Motor neuron (in vitro differentiated cells): ENCODE results near the gene LMNTD1. TPM values are rescaled to one million over a fixed set of nuclear protein-coding genes. Genes with fewer than 3 reads are reported as not detected.

Experiments used
- ATAC-seq, 8 experiments: fragments of 200-7000 bp; cut with Tn5 transposase; replicated peaks in 6 of 8; 2 replicates each; pipeline ENCODE4 v1.8.0; 2021; ENCODE audit warnings: mild to moderate bottlenecking in 8 of 8, moderate library complexity in 8 of 8
- H3K27ac ChIP-seq, 2 donors: fragments of 250-450 bp; sonication (Bioruptor Pico); 2 replicates each; pipeline ENCODE4 v1.9.0; 2021; ENCODE audit warnings: antibody characterized with exemption in 2 of 2, mild to moderate bottlenecking in 2 of 2, moderate library complexity in 1 of 2
- H3K4me1 ChIP-seq, 2 donors: fragments of 250-450 bp; sonication (Bioruptor Pico); replicated peaks in 1 of 2; 2 replicates each; pipeline ENCODE4 v1.6.1; 2021; ENCODE audit warnings: antibody characterized with exemption in 2 of 2, mild to moderate bottlenecking in 2 of 2, moderate library complexity in 1 of 2
- H3K4me3 ChIP-seq, 5 donors: fragments of 250-450 bp; sonication (Bioruptor Pico); 2 replicates each; pipeline ENCODE4 v1.9.0; 2021; ENCODE audit warnings: antibody characterized with exemption in 5 of 5, mild to moderate bottlenecking in 5 of 5, moderate library complexity in 4 of 5
- WGBS, 10 experiments: fragments of 450-650 bp; shearing (Covaris generic); methylation state at CpG; one replicate each; pipeline ENCODE4 v1.0.0; 2022; 5-methylcytosine and 5-hydroxymethylcytosine counted together
- in situ Hi-C, 9 experiments: fragments of 400-800 bp; cut with MboI; loops; one replicate each; pipeline ENCODE4 v1.15.0; 2021; ENCODE audit warnings: low sequenced_read_pairs in 9 of 9, low pct_unique_long_range_greater_than_20kb in 2 of 9; ENCODE audit not compliant: unreplicated experiment in 9 of 9
- total RNA-seq, 8 experiments: library from RNA; unstranded; fragments of 300-600 nt; gene quantifications; 2 replicates each; pipeline versions ENCODE4 v1.2.3 to v1.2.4, GENCODE V29; 2022

Gene LMNTD1
- total RNA-seq, 8 experiments from 2014 or later: 3.5 to 10.2 TPM; not detected in 6

DNA sequence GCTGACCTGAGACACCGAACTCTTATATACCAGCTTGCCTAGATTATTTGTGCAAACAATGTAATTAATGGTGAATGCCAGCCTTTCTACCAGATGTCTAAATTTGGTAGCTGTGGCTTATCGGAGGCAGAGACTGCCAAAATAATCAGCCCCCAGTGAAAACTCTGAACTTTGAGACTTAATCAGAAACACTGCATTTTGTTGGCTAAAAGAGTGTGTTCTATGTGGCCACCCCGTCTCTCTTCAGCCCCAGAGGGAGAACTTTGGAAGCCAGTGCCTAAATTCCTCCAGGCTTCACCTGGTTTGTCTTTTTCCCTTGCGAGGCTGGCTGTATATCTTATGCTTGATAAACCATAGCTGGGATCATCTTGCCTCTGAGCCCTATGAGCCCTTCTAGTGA lies 90.1 kb downstream of the LMNTD1 start:
- Histone ChIP-seq H3K27ac (no peak overlapping the region), H3K4me1 (no peaks in the 10 kb centered on the region), H3K4me3 (no peak overlapping the region)
- WGBS, 10 experiments: 59 to 100% (median 95%) methylated on average over 1 to 4 of the region's 4 CpGs; no CpG with 5 or more reads in 2 of the 10 experiments
- ATAC-seq: no peak
- in situ Hi-C loops: no loop called here

GRCh38 chr12:25459541-25459951 lies 93.5 kb downstream of the LMNTD1 start:
- in situ Hi-C loops: no loop called here
- Histone ChIP-seq H3K4me3 (no peak overlapping the region), H3K27ac (no peak overlapping the region), H3K4me1 (no peaks in the 10 kb centered on the region)
- WGBS, 10 experiments: 20 to 100% (median 95%) methylated on average over 1 to 12 of the region's 13 CpGs; no CpG with 5 or more reads in 3 of the 10 experiments
- ATAC-seq: no peak

DNA sequence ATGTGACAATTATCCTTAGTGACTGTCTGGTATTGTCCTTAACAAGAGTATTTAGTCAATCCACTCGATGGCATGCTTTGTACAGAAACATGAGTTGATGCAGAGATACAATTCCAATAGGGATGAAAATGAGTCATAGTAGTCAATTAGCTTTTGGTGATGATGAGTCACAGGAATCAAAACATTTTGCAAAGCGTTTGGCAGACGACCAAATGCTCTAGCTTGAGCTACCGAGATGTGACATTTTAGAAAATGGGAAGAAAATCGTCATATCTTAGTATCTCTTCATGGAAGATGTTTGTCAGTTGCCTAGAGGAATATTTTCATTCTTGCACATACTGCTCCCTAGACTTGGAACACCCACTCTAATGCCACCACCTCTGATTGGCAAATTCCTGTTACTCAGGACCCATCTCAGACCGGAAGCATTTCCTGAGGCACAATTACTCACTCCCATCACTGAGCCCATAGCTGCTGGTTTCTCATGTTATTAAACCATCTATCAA lies 95.0 kb downstream of the LMNTD1 start:
- 0 to 86% (median 50%) methylated on average over 1 to 6 of the region's 6 CpGs; no CpG with 5 or more reads in 1 of the 10 experiments for WGBS, 10 experiments
- ATAC-seq: peak; percentile 63 to 99 (median 94)
- peak overlapping the region in 1 of 5 donors; percentile 3 for H3K4me3 ChIP-seq
- no peaks in the 10 kb centered on the region for H3K4me1 ChIP-seq
- in situ Hi-C loops: no loop called here
- no peak overlapping the region for H3K27ac ChIP-seq

DNA sequence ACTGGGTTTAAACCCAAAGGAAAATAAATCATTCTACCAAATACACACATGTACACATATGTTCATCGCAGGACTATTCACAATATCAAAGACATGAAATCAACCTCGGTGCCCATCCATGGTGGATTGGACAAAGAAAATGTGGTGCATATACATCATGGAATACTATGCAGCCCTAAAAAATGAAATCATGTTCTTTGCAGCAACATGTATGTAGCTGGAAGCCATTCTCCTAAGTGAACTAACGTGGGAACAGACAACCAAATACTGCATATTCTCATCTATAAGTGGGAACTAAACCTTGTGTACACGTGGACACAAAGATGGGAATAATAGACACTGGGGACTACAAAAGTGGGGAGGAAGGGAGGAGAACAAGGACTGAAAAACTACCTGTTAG lies 96.6 kb downstream of the LMNTD1 start:
- in situ Hi-C loops: no loop called here
- no peak for ATAC-seq
- Histone ChIP-seq H3K27ac (no peak overlapping the region), H3K4me1 (no peaks in the 10 kb centered on the region), H3K4me3 (no peak overlapping the region)
- 69 to 100% (median 85%) methylated on average over 1 to 4 of the region's 4 CpGs; no CpG with 5 or more reads in 1 of the 10 experiments for WGBS, 10 experiments

- Histone ChIP-seq H3K27ac (no peak overlapping the region), H3K4me1 (no peaks in the 10 kb centered on the region), H3K4me3 (no peak overlapping the region)
- in situ Hi-C loops: no loop called here
- ATAC-seq: no peak
- WGBS, 10 experiments: 0 to 90% (median 66%) methylated on average over 1 to 2 of the region's 2 CpGs
These were observed 97.4 kb downstream of the LMNTD1 start for GRCh38 chr12:25455696-25456095.

- no peak overlapping the region for H3K27ac ChIP-seq
- no peak for ATAC-seq
- in situ Hi-C loops: loop anchor here in 3 of 9 experiments (25.0 kb wide), 1 partner anchor 563 kb away; no protein-coding TSS in a partner anchor
- no peak overlapping the region for H3K4me3 ChIP-seq
- H3K4me1 ChIP-seq: no peaks in the 10 kb centered on the region
These were observed 104.1 kb downstream of the LMNTD1 start for GRCh38 chr12:25449007-25449406.

DNA sequence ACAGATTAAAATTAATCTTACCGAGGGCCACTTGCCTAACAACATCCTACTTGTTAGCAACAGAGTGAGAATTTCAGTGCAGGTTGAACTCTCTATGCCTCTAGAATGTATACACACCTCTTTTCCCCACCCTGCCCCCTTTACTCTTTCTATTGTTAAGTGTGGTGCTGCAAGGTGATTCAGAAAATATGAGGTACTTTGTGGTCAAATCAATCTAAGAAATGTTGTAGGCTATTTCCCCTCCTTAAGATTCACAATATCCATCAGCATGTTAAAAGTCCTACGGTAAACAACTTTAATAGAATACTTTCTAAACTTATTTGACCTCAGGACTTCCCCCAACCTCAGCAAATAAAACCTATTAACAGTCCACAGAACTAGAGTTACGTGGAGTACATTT lies 106.0 kb downstream of the LMNTD1 start:
- in situ Hi-C loops: loop anchor here in 3 of 9 experiments (25.0 kb wide), 1 partner anchor 565 kb away; no protein-coding TSS in a partner anchor
- H3K4me3 ChIP-seq: no peak overlapping the region
- no peaks in the 10 kb centered on the region for H3K4me1 ChIP-seq
- no peak for ATAC-seq
- 56 to 100% (median 84%) methylated on average over 1 to 3 of the region's 3 CpGs for WGBS, 10 experiments
- no peak overlapping the region for H3K27ac ChIP-seq

- Histone ChIP-seq H3K4me3 (no peak overlapping the region), H3K27ac (no peak overlapping the region), H3K4me1 (no peaks in the 10 kb centered on the region)
- ATAC-seq: peak in 2 of 8 experiments; percentile 57 to 58
- WGBS, 10 experiments: 80 to 89% (median 88%) methylated on average over 1 of the region's 1 CpG; no CpG with 5 or more reads in 7 of the 10 experiments
- in situ Hi-C loops: loop anchor here in 5 of 9 experiments (10.0 to 25.0 kb wide), 3 partner anchors 116 to 596 kb away; partner anchors contain the start of gene LMNTD1 (in 1 of the 5)
These were observed 114.4 kb downstream of the LMNTD1 start for GRCh38 chr12:25438638-25439037.

DNA sequence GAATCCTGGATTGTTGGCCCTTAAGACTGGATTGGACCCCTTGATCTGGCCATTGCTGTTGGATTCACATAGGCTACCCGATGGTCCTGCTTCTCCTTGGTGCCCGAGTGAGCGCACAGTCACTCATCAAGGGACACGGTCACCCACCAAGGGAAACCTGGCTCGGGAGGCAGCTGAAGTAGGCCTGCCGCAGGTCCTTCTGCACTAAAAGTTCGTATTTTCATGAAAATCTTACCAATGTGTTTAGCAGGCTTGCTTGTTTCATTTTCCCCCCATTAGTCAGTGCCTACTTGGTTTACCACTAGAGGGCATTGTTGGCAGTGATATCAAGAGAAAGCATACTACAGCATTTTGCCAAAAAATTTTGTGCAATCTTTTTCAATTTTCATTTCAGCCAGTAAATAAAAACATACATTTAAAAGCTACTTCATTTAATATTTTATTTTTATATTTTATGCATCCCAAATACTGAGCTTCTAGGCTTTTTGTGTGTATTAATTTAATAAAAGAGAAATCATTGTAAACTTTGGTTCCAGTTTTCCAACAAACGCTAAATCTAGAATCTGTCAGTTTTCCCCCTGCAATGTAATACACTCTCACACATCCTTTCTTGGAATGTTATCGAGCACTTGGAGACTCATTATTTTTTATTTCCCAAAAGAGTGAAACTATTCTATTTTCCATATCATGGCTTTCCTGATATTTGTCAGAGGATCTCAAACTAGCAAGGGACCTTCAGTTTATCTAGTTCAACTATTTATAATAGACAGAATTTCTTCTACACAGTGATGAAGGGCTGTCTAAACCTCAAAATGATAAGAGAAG lies 116.7 kb downstream of the LMNTD1 start:
- no peak overlapping the region for H3K27ac ChIP-seq
- no peak overlapping the region for H3K4me3 ChIP-seq
- in situ Hi-C loops: loop anchor here in 5 of 9 experiments (10.0 to 25.0 kb wide), 3 partner anchors 118 to 598 kb away; partner anchors contain the start of gene LMNTD1 (in 1 of the 5)
- peak; percentile 39 to 93 (median 60) for ATAC-seq
- H3K4me1 ChIP-seq: no peaks in the 10 kb centered on the region
- 15 to 100% (median 39%) methylated on average over 1 to 9 of the region's 9 CpGs for WGBS, 10 experiments

DNA sequence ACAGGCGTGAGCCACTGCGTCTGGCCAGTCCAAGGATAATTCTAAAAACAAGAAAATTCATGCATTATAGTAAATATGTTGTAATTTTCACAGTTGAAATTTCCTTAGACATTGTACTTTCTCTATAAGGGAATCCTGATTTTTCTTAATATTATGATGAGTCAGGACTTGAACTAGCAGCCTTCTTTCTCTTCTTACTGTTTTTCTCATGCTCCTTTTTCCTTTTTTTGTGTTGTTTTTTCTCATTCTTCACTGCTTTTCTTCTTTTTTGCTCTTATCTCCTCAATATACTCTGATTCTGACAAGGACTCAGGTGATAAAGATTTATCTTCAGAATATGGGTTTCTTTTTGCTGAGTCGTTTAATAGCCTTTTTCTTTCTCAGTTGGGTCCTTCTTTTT lies 117.7 kb downstream of the LMNTD1 start:
- WGBS, 10 experiments: 6 to 81% (median 40%) methylated on average over 1 to 3 of the region's 3 CpGs

DNA sequence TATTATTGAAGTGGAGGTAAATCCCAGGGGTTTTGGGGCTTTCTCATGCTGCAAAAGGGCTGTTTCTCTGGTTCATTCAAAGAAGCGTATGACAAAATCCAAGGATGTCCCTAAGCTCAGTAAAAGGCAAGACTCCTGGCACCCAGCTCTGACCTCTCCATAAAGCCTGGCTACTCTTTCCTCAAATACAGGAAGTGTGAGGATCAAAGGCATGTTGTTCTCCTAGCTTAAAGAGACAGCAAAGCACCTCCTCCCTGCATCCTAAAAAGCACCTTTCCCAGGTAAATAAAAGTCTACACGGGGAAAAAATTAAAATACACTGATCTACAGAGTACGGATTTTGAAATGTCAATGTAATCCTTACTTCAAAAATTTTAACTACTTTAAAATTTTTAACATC lies 118.6 kb downstream of the LMNTD1 start:
- in situ Hi-C loops: loop anchor here in 5 of 9 experiments (10.0 to 25.0 kb wide), 3 partner anchors 120 to 600 kb away; partner anchors contain the start of gene LMNTD1 (in 1 of the 5)
- H3K4me3 ChIP-seq: no peak overlapping the region

More for the DNA sequence above, 117.7 kb downstream of the LMNTD1 start:
- Histone ChIP-seq H3K4me3 (no peak overlapping the region), H3K27ac (no peak overlapping the region), H3K4me1 (no peaks in the 10 kb centered on the region)
- in situ Hi-C loops: loop anchor here in 5 of 9 experiments (10.0 to 25.0 kb wide), 3 partner anchors 119 to 599 kb away; partner anchors contain the start of gene LMNTD1 (in 1 of the 5)
- no peak for ATAC-seq

GRCh38 chr12:25433581-25434325 lies 119.3 kb downstream of the LMNTD1 start:
- 20 to 100% (median 65%) methylated on average over 1 to 3 of the region's 3 CpGs; no CpG with 5 or more reads in 1 of the 10 experiments for WGBS, 10 experiments
- no peaks in the 10 kb centered on the region for H3K4me1 ChIP-seq
- no peak overlapping the region for H3K27ac ChIP-seq
- in situ Hi-C loops: loop anchor here in 5 of 9 experiments (10.0 to 25.0 kb wide), 3 partner anchors 121 to 601 kb away; partner anchors contain the start of gene LMNTD1 (in 1 of the 5)
- peak in 2 of 8 experiments; percentile 17 to 30 for ATAC-seq
- H3K4me3 ChIP-seq: no peak overlapping the region

More for the DNA sequence above, 118.6 kb downstream of the LMNTD1 start:
- Histone ChIP-seq H3K27ac (no peak overlapping the region), H3K4me1 (no peaks in the 10 kb centered on the region)
- ATAC-seq: no peak
- WGBS, 10 experiments: 48 to 100% (median 79%) methylated on average over 2 to 3 of the region's 3 CpGs; no CpG with 5 or more reads in 2 of the 10 experiments
